HG03025 (cell line): ENCODE results near the gene LASP1.
"Not testable (repeated sequence)": the region's sequence is repeated elsewhere in the genome, so short reads cannot be mapped to it uniquely, and the experiment has no call there.

Source experiments
- ATAC-seq: cut with Tn5 transposase; IDR thresholded peaks from one replicate; pipeline ENCODE4 v1.9.1; 2021; ENCODE audit warnings: mild to moderate bottlenecking, moderate library complexity; ENCODE audit not compliant: unreplicated experiment, low FRiP score

Gene LASP1

DNA sequence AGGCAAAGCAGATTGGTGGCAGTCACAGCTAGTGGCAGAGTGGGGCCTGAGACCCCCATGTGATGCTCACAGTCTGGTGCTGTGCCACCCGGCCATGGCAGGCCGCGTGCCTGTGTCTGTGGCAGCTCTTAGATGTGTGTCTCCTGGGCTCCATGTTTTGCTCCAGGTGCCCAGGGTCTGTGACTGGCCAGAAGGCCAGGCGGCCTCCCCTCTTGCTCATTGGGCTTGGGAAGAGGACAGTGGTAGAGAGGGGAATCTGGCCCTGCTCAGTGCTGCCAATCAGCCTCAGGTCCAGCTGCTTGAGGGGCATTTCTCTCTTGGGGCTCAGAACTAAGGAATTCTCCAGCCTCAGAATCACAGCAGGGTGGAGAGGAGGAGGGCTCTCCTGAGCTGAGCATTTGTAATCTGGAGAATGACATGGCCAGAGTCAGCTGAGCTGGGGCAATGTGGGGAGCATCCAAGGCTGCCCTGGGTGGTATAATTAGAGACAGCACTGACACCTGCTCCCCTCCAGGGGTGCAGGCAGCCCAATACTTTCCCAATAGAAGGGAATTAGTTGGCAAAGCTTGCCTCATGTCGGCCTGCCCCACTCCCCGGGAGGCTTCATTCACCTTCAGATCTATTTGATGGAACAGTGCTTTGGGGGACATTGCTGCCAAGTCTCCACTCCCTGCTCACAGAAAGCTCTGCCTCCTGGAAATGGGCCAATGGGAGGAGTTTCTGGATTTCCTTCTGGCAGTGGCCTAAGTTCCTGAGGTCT, 52.9 kb downstream of the LASP1 start:
- ATAC-seq, result no peak

DNA sequence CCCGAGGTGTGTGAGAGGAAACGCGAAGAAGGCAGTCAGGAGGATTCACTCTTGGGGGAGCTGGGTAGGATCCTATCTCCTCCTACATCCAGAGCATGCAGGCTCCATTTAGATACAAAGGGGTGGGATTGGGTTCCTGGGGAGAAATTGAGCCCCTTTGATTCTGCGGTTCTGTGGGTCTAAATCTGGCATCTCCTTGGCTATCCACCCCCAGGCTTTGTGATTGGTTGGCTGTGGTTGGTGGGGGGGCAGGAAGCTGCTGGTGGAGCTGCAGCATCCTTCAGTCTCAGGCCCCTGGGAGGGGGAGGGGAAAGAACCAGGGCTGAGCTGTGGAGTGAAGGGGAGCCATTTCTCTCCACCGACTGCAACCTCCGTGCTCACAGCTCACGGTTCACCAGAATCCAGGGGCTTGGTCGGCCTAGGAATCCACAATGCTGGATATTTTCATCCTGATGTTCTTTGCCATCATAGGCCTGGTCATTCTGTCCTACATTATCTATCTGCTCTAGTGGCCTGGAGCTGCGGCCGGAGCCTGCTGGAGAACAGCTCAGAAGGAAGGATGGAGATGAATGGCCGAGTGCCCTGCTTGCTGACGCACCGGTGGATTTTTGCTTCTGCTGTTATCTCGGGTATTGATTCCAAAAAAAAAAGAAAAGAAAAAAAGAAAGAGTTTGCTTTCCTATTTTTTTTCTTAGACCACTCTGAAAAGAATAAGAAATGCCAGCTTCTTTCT, 55.6 kb downstream of the LASP1 start, which contains the start of gene LASP1NB:
TSS of gene LASP1NB (plus strand) at position 352 of the 733 bp plus-strand sequence.
- no peak for ATAC-seq

GRCh38 chr17:38926293-38927070, 56.6 kb downstream of the LASP1 start:
- no peak for ATAC-seq

- not testable (repeated sequence) for ATAC-seq
Observed at GRCh38 chr17:38930782-38931181, 60.9 kb downstream of the LASP1 start.

DNA sequence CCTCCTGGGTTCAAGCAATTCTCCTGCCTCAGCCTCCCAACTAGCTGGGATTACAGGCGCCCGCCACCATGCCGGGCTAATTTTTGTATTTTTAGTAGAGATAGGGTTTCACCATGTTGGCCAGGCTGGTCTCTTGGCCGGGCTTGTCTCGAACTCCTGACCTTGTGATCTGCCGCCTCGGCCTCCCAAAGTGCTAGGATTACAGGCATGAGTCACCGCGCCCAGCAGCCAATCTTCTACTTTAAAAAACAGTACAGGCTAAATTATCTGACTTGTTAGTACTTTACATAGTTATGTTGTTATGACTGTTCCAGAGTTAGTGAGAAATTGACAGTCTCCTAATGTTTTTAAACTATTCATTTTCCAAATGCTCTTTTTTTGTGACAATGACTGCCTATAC, 64.1 kb downstream of the LASP1 start:
- not testable (repeated sequence) for ATAC-seq

GRCh38 chr17:38939987-38940386, 70.1 kb downstream of the LASP1 start:
- no peak for ATAC-seq

DNA sequence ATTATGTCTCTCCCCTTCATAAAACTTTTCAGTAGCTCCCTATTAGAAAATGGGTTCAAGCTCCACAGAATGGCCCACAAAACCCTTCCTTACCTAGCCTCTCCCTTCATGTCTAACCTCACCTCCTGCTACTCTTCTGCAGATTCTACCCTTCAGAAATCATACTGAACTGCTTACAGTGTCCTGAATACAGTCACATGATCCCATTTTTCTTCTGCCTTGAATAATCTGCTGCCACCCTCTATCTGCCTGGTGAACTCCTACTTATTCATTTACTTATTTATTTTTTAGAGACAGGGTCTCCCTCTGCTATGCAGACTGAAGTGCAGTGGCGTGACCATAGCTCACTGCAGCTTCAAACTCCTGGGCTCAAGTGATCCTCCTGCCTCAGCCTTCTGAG, 70.5 kb downstream of the LASP1 start:
- no peak for ATAC-seq

DNA sequence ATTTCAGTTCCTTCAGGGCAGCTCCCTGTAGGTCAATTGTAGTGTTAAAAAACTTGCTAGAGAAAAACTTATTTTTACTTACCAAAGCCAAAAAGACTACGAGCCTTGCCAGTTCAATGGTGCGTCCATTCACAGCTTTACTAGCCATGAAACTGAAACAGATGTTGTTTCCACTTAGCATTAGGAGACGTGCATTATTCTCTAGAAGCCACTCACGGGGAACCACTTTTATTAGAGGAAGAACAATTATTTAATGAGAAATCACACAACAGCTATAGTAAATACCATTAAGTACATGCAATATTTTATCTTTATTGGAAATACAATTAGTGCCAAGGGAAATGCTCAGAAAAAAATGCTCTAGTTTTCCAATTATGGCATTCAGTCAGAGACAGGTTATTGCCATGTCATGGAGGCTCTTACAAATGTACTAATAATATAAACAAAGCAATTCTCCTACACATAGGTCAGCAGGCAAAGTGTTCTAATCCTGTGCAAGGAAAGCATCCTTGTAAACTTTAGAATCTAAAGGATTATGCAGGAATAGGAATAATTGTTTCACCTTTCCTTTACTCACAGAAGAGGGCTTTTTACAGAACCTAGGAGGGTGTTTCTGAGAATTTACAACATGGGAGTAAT, 73.0 kb downstream of the LASP1 start:
- no peak for ATAC-seq

- ATAC-seq, result no peak
Observed at GRCh38 chr17:38943607-38944006, 73.7 kb downstream of the LASP1 start.

GRCh38 chr17:38947189-38947588, 77.3 kb downstream of the LASP1 start:
- ATAC-seq, result no peak

GRCh38 chr17:38953800-38954199, 83.9 kb downstream of the LASP1 start:
- ATAC-seq, result not testable (repeated sequence)

GRCh38 chr17:38958326-38958725, 88.5 kb downstream of the LASP1 start:
- ATAC-seq, result no peak

- ATAC-seq, result no peak
Observed at GRCh38 chr17:38958756-38959155, 88.9 kb downstream of the LASP1 start.

- no peak for ATAC-seq
Observed at GRCh38 chr17:38959508-38959907, 89.7 kb downstream of the LASP1 start.

GRCh38 chr17:38960402-38960801, 90.5 kb downstream of the LASP1 start:
- ATAC-seq, result no peak

DNA sequence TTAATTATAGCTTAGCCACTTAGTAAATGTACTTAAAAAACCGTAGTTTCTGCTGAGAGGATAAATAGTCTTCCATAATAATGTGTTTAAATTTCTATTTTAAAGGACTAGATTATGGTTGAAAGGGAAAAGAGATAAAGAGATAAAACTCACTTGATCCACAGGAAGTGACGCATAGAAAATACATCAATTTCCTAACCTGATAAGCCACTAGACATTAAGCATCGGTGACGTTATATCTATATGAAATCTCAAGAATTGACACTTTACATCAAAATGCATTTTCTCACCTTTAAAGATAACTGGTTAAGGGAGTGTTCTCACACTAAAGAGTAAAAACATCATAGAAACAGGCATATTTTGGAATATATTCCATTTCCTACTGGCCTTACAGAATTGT, 91.6 kb downstream of the LASP1 start:
- ATAC-seq, result no peak

GRCh38 chr17:38967290-38967738, 97.5 kb downstream of the LASP1 start, which contains the start of gene FBXO47:
FBXO47 (minus strand) TSS chr17:38967403; CDS start chr17:38963025, 4,378 bp downstream.
- no peak for ATAC-seq

GRCh38 chr17:38969281-38969680, 99.4 kb downstream of the LASP1 start:
- ATAC-seq, result no peak

GRCh38 chr17:38970128-38970527, 100.3 kb downstream of the LASP1 start:
- no peak for ATAC-seq

- no peak for ATAC-seq
Observed at GRCh38 chr17:38970804-38971203, 100.9 kb downstream of the LASP1 start.
